ENCODE results near the gene UBE2L3. TPM values are rescaled to one million over a fixed set of nuclear protein-coding genes. Genes with fewer than 3 reads are reported as not detected.
A peak's percentile ranks its signal among the peaks of the same experiment; 100 is the strongest.
"Not testable (repeated sequence)": the region's sequence is repeated elsewhere in the genome, so short reads cannot be mapped to it uniquely, and the experiment has no call there.

Gene UBE2L3
- total and polyA plus RNA-seq, 5 donors, result 38.8 to 63.6 (median 45.7) TPM

DNA sequence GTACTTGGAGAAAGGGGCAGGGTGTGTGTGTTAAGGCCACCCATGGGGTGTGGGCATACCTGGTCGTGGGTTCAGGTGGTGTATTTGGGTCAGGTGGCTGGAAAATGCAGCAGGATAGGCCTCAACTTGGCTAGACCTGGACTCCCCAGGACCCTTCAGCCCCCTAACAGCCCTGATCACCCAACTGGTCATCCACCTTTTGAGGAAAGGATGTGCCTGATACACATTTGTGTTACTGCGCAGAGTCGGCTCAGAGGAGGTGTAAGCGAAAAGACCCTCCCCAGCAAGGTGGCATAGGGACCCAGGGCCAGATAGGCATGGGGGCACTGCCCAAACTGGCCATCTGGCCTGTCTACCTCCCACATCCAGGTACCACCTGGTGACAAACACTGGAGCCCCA, 16.2 kb upstream of the UBE2L3 start, which contains the start of gene RIMBP3C:
Gene RIMBP3C, minus strand, starts transcription at position 101 of the 400 bp plus-strand sequence. CDS start 485 bp downstream, outside the sequence.
- H3K4me3 ChIP-seq (ENCODE audit: low read length); H3K4me1 ChIP-seq (ENCODE audit: control insufficient read depth, insufficient read depth, low read length); intact Hi-C loops (cut with DNase I); DNase-seq; H3K27me3 ChIP-seq (ENCODE audit: control insufficient read depth, insufficient read depth); H3K27ac ChIP-seq (ENCODE audit: low read length); H3K9me3 ChIP-seq (ENCODE audit: control insufficient read depth, low read length); ATAC-seq: not testable (repeated sequence)
- no CpG with 5 or more reads among the region's 4 CpGs for WGBS

DNA sequence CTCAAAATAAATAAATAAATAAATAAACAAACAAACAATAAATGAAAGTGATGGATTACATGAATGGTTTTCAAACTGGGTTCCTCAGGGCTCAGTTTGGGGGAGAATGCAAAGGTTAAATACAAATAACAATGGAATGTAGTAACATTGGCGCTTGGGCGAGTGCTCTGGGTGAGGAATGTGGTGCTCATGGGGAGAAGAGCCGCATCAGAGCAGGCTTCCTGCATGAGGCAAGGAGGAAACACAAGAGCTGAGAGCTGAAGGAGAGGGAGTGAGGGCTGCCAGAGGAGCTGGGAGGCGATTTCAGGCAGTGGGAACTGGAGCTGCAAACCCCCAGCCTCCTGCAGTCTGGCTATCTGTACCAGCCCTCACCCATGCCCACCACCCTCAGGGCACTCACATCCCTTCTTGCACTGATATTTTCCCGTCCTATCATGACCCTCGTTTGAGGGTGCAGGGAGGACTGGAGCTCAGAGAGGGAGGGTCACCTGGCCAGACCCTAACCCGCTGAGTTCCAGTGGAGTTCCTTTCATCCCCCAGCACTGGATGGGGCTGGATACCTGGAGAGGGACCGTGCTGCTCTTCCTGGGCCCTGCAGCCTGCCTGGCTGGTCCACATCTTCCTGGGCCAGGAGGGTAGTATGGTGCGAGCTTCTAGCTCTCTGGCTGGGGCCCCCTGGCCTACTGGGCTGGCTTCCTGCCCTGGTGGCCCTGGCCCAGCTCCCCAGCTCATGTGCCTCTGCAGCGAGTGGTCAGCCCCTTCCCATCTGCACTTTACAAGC, 8.0 kb upstream of the UBE2L3 start:
- intact Hi-C loops (cut with DNase I), result not testable (repeated sequence)

DNA sequence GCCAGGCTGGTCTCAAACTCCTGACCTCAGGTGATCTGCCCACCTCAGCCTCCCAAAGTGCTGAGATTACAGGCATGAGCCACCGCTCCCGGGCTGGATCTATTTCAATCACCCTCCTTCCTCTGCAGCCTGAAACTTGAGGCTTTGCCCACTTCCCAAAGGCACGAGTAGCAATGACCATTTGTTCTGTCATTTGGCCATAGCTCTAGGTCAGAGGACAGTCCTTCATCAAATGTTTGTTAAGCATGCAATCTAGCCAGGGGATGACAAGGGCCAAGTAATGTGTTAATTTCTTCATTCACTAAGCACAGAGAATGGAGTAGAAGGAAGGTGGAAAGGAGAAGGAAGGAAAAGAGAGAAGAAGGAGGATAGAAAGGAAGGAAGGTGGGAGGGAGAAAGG, 6.9 kb upstream of the UBE2L3 start:
- H3K9me3 ChIP-seq (ENCODE audit: control insufficient read depth, low read length); H3K27ac ChIP-seq (ENCODE audit: low read length); ATAC-seq; H3K4me3 ChIP-seq (ENCODE audit: low read length); DNase-seq; H3K4me1 ChIP-seq (ENCODE audit: control insufficient read depth, insufficient read depth, low read length); H3K27me3 ChIP-seq (ENCODE audit: control insufficient read depth, insufficient read depth); intact Hi-C loops (cut with DNase I): not testable (repeated sequence)
- WGBS, result no CpG with 5 or more reads among the region's 3 CpGs

More for the DNA sequence above, 8.0 kb upstream of the UBE2L3 start:
- H3K27ac ChIP-seq (ENCODE audit: low read length); H3K27me3 ChIP-seq (ENCODE audit: control insufficient read depth, insufficient read depth); H3K9me3 ChIP-seq (ENCODE audit: control insufficient read depth, low read length); DNase-seq; H3K4me1 ChIP-seq (ENCODE audit: control insufficient read depth, insufficient read depth, low read length); H3K4me3 ChIP-seq (ENCODE audit: low read length): not testable (repeated sequence)
- ATAC-seq, result peak; percentile 25 to 35
- 73% methylated on average over 5 of the region's 10 CpGs for WGBS

DNA sequence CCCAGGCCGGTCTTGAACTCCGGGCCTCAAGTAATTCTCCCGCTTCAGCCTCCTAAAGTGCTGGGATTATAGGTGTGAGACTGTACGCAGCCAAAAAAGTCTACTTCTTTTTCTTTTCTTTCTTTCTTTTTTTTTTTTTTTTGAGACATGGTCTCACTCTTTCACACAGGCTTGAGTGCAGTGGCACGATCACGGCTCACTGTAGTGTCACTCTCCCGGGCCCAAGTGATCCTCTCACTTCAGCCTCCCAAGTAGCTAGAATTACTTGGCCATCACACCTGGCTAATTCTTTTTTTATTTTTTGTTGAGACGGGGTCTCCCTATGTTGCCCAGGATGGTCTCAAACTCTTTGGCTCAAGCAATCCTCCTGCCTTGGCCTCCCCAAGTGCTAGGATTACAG, 3.6 kb upstream of the UBE2L3 start:
- no peak for ATAC-seq
- no peak overlapping the region for H3K27ac ChIP-seq (ENCODE audit: low read length)
- no peaks in the 10 kb centered on the region for H3K27me3 ChIP-seq (ENCODE audit: control insufficient read depth, insufficient read depth)
- H3K9me3 ChIP-seq (ENCODE audit: control insufficient read depth, low read length), result no peaks in the 10 kb centered on the region
- H3K4me1 ChIP-seq (ENCODE audit: control insufficient read depth, insufficient read depth, low read length), result no peaks in the 10 kb centered on the region
- H3K4me3 ChIP-seq (ENCODE audit: low read length), result no peak overlapping the region
- no peak for DNase-seq
- intact Hi-C loops (cut with DNase I), result no loop called here
- 95% methylated on average over 8 of the region's 8 CpGs for WGBS

DNA sequence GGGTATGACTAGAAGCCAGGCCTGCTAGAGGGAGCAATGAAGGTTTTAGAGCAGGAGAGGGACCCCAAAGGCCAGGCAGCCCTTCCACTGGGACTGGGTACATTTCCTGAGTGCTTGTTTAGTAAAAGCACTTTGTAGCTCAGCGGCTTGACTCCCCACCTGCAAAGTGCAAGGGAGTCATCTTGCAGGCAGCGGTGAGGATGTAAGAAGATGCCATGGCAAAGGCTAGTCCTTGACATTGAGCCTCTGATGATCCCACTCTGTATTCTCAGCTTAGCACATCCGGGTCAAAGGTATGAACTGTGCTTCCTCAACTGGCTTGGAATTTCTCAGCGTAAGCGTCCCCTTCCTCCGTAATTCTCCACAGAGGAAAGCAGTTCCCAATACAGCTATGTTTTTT, 3.1 kb upstream of the UBE2L3 start:
- 76% methylated on average over 6 of the region's 6 CpGs for WGBS
- no peak overlapping the region for H3K27ac ChIP-seq (ENCODE audit: low read length)

DNA sequence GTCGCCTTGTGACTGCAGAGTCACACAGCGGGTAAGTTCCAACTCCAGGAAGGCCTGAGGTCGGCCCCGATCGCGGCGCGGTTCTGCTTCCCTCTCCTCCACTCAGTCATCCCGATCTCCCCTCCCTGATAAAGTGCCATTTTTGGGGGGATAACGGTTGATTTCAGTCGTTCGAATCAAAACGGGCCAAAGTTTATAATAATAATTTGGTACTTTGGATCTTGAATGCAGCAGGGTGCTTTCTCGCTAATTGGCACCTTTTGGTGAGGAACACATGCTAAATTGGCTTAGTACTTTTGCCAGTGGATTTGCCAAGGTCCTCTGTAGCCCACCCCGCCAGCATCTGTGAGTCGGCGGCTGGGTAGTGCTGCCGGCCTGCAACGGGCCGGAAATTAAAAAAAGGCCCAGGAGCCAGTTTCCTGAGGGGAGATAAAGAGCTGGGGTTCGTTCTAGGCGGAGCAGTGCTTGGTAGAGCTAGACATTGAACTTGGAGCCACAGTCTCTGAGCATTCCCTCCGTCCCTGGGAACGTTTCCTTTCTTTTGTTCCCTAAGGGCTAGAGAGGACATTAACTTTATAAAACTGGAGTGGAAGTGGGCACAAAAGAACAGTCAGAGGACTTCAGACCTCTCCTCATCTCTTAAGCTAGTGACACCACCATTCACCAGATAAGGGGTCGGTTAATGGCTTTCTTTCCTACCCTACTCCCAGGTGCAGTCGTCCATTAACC, 997 bp downstream of the UBE2L3 start:
- WGBS, result under 1% methylated on average over 26 of the region's 26 CpGs
- DNase-seq (peak in 1 of 3 donors; percentile 57), ATAC-seq (peak; percentile 10 to 46)
- peaks cover 7% of the 10 kb centered on the region for H3K4me1 ChIP-seq (ENCODE audit: control insufficient read depth, insufficient read depth, low read length)
- H3K27ac ChIP-seq (ENCODE audit: low read length), result peak overlapping the region; percentile 3
- intact Hi-C loops (cut with DNase I), result no loop called here
- H3K9me3 ChIP-seq (ENCODE audit: control insufficient read depth, low read length), result no peaks in the 10 kb centered on the region
- peak overlapping the region; percentile 54 for H3K4me3 ChIP-seq (ENCODE audit: low read length)
- H3K27me3 ChIP-seq (ENCODE audit: control insufficient read depth, insufficient read depth), result no peaks in the 10 kb centered on the region

More for the DNA sequence above, 3.1 kb upstream of the UBE2L3 start:
- no peak overlapping the region for H3K4me3 ChIP-seq (ENCODE audit: low read length)
- intact Hi-C loops (cut with DNase I), result no loop called here
- no peaks in the 10 kb centered on the region for H3K27me3 ChIP-seq (ENCODE audit: control insufficient read depth, insufficient read depth)
- H3K4me1 ChIP-seq (ENCODE audit: control insufficient read depth, insufficient read depth, low read length), result no peaks in the 10 kb centered on the region
- no peaks in the 10 kb centered on the region for H3K9me3 ChIP-seq (ENCODE audit: control insufficient read depth, low read length)
- ATAC-seq (no peak), DNase-seq (no peak)

DNA sequence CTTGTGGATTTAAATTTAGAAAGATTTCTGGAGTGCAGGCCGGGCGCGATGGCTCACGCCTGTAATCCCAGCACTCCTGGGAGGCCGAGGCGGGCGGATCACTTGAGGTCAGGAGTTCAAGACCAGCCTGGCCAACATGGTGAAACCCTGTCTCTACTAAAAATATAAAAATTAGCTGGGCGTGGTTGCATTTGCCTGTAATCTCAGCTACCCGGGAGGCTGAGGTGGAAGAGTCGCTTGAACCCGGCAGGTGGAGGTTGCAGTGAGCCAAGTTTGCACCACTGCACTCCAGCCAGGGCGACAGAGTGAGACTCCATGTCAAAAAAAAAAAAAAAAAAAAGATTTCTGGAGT, 1.5 kb downstream of the UBE2L3 start:
- H3K4me3 ChIP-seq (ENCODE audit: low read length), result peak overlapping the region; percentile 54
- ATAC-seq; DNase-seq; intact Hi-C loops (cut with DNase I); H3K27ac ChIP-seq (ENCODE audit: low read length); H3K27me3 ChIP-seq (ENCODE audit: control insufficient read depth, insufficient read depth); H3K9me3 ChIP-seq (ENCODE audit: control insufficient read depth, low read length): not testable (repeated sequence)
- H3K4me1 ChIP-seq (ENCODE audit: control insufficient read depth, insufficient read depth, low read length), result peaks cover 12% of the 10 kb centered on the region
- WGBS, result 39% methylated on average over 12 of the region's 12 CpGs

DNA sequence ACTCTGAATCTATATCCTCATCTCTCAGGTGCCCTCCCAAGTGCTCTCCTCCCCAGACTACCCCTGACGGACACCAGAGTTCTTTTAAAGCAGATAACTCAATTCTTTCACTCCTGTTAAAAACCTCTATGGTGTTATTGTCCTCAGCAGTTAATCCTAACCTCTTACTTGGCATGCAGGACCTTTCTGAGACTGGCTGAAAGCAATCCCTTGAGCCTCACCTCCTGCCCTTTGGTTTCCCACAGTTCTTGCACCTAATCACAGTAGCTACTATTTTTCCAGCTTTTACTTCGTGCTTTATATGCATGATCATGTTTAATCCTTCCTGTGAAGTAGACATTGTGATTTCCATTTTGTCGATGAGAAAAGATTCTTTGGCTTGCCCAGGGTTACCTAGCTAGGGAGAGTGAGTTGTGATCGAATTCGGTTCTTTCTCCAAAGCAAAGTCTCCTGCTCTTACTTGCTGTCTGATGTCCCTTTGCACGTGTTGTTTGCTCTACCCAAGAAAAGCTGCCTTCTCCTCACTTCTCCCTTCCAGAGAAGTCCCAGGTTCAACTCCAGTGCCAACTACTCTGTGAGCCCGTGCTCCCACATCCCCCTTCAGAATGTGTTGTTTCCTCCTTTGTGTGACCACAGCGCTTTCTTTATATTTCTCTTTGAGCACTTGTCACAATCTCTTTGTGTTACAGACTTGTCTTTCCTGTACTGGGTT, 2.1 kb downstream of the UBE2L3 start:
- 55% methylated on average over 8 of the region's 8 CpGs for WGBS
- ATAC-seq (no peak), DNase-seq (no peak)
- Histone ChIP-seq H3K9me3 (ENCODE audit: control insufficient read depth, low read length) (no peaks in the 10 kb centered on the region), H3K27ac (ENCODE audit: low read length) (no peak overlapping the region), H3K4me1 (ENCODE audit: control insufficient read depth, insufficient read depth, low read length) (peaks cover 16% of the 10 kb centered on the region), H3K4me3 (ENCODE audit: low read length) (no peak overlapping the region), H3K27me3 (ENCODE audit: control insufficient read depth, insufficient read depth) (no peaks in the 10 kb centered on the region)
- intact Hi-C loops (cut with DNase I), result no loop called here

DNA sequence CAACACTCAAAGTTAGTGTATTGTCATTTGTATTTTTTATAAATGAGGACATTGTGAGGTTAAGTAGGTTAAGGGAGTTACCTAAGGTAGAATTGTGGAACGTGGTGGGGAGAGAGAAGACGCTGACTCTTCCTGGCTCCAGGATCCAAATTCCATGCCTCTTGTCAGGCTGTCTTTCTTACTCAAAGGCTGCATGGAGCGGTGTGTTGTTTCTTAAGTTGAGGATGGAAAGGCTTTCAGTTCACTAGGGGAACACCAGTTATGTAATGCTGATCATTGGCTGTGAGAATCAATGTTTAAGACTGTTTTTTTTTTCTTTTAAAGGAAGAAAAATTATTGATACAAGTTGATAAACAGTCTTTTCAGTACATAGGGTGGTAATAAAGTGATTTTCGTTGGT, 2.9 kb downstream of the UBE2L3 start:
- no peak for ATAC-seq
- Histone ChIP-seq H3K4me1 (ENCODE audit: control insufficient read depth, insufficient read depth, low read length) (peaks cover 16% of the 10 kb centered on the region), H3K27ac (ENCODE audit: low read length) (no peak overlapping the region), H3K9me3 (ENCODE audit: control insufficient read depth, low read length) (no peaks in the 10 kb centered on the region), H3K4me3 (ENCODE audit: low read length) (no peak overlapping the region), H3K27me3 (ENCODE audit: control insufficient read depth, insufficient read depth) (no peaks in the 10 kb centered on the region)
- DNase-seq, result no peak
- intact Hi-C loops (cut with DNase I), result no loop called here
- WGBS, result 47% methylated on average over 4 of the region's 4 CpGs

DNA sequence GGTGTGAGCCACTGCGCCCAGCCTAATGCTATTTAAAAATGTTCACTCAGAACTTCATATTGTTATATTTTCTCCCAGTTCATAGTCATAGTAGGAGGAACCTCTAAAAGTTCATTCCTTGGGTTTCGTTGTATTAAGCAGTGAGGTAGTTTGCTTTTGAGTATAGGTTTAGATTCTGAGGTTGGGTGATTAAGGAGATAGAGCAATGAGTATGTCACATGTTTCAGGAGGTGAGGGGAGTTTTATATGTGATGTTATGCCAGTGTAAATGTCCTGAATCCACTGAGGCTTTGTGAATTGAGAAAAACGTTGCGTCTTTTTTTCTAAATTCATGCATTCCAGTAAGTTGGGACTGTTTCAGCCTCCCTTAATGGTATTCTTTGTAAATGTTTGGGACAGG, 4.2 kb downstream of the UBE2L3 start:
- DNase-seq (no peak), ATAC-seq (no peak)
- Histone ChIP-seq H3K27me3 (ENCODE audit: control insufficient read depth, insufficient read depth) (no peaks in the 10 kb centered on the region), H3K9me3 (ENCODE audit: control insufficient read depth, low read length) (no peaks in the 10 kb centered on the region), H3K27ac (ENCODE audit: low read length) (no peak overlapping the region), H3K4me1 (ENCODE audit: control insufficient read depth, insufficient read depth, low read length) (peaks cover 16% of the 10 kb centered on the region), H3K4me3 (ENCODE audit: low read length) (no peak overlapping the region)
- 90% methylated on average over 4 of the region's 4 CpGs for WGBS
- intact Hi-C loops (cut with DNase I), result no loop called here

DNA sequence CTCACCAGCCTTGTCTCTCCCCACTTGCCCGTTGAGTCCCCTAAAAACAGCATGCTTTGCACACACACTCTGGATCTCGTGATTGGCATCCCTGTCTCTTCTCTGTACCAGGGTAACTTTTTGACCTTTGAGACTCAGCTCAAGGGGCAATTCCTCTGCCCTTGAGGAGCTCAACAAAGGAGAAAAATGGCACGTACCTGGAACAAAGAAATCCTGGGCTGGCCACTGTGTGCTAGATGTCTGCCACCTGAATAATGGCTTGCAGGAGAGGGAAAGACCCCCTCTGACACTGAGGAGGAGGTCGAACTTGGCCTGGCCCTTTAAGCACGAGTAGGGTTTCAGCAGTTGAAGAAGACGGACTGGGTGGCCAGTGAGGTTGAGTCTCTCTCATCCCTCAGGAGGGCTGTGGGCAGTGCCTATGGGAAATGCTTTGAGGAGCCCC, 5.8 kb downstream of the UBE2L3 start:
- H3K27ac ChIP-seq (ENCODE audit: low read length), result no peak overlapping the region
- intact Hi-C loops (cut with DNase I), result no loop called here
- no peak overlapping the region for H3K4me3 ChIP-seq (ENCODE audit: low read length)
- no peaks in the 10 kb centered on the region for H3K9me3 ChIP-seq (ENCODE audit: control insufficient read depth, low read length)
- peaks cover 16% of the 10 kb centered on the region for H3K4me1 ChIP-seq (ENCODE audit: control insufficient read depth, insufficient read depth, low read length)
- WGBS, result 53% methylated on average over 6 of the region's 6 CpGs
- no peak for DNase-seq
- no peaks in the 10 kb centered on the region for H3K27me3 ChIP-seq (ENCODE audit: control insufficient read depth, insufficient read depth)
- ATAC-seq, result no peak

Measured in right cardiac atrium (tissue), 5 donors.